HG02623 (cell line): ENCODE results near the gene TGFB1I1.
"Not testable (repeated sequence)": the region's sequence is repeated elsewhere in the genome, so short reads cannot be mapped to it uniquely, and the experiment has no call there.

Source experiments
- ATAC-seq: cut with Tn5 transposase; IDR thresholded peaks from one replicate; pipeline ENCODE4 v1.9.1; 2021; ENCODE audit warnings: moderate library complexity; ENCODE audit not compliant: unreplicated experiment

The TGFB1I1 gene

DNA sequence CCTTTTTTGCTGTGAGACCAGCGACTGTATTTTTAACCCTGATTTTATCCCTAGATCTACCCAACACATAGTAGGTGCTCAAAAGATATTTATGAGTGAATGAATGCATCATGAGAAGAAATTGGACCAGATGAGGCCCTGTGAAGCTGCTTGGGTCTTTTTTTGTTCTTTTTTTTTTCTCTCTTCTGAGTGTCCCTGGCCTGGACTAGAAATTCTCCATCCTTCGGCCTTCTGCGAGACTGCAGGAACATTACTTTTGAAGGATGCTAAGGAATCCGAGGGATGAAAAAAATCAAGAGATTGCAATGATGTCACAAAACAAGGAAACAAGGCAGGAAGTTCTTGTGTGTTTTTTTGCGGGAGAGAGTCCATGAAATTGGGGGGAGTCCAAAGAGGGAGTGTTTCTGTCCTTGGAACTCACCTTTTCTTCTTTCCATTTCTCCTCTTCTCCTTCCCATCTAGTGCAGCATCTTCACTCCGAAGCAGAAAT lies 36.8 kb downstream of the TGFB1I1 start:
- ATAC-seq: no peak

- no peak for ATAC-seq
Observed at GRCh38 chr16:31513126-31513525, 41.2 kb downstream of the TGFB1I1 start.

DNA sequence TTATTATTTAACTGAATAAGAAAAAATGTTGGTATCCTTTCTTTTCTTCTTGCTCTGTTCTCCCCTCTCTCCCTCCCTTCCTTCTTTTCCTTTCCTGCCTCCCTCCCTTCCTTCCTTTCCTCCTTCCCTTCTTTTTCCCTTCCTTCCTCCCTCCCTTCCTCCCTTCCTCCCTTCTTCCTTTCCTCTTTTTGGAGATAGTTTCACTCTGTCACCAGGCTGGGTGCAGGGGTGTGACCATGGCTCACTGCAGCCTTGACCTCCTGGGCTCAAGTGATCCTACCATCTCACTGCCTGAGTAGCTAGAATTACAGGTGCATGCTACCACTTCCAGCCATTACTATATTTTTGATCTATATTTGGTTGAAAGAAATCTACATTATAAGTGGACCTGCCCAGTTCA lies 41.9 kb downstream of the TGFB1I1 start:
- no peak for ATAC-seq

DNA sequence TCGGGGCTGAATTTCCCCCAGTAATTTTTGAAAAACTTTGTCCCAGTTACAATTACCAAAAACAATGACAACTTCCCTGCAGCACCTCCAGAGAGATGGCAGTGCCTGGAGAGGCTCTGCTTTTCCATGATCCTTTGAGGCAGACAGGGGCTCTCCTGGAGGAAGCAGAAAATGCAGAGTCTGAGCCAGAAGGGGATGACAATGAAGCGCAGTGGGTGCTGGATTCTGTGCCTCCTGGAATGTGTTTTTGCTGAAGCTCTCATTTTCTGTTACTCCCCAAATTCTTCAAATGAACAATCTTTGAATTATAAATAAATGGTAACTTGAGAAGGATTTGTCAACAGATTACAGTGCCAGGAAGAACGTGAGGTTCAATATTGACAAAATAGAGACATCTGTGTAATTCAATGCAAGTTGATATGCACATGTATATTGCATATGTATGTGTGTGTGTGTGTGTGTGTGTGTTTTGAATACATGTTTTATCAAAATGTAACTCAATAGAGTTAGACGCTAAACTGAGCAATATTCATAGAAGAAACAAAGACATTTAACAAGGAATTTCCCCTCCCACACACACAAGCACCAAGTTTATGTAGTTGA lies 45.9 kb downstream of the TGFB1I1 start:
- ATAC-seq: no peak

DNA sequence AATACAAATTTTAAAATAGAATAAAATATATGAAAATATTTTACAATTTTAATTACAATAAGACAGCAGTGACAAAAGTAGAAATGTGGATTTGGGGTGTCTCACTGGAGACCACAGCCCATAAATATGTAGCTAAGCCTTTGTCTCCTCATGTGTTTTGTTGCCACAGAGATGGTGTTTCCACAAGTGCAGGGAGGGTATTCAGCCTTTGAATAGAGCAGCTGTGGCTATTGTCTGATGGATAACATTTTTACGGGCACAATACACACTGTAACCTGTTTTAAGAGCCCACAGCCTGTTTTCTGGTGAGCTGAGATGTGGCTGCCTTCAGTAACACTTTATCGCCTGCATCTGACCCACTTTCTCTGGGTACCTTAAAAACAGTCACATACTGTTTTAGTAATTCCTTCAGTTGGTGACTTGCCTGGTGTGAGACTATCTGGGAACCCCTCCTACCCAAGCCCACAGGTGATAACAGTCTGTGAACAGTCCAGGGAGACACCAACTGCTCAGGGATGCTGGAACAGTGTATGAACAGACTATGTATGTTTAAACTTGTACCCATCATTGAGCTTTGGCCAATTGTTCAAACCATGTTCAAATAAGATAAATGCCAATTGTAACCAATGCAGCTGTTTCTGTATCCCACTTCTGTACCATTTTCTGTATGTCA lies 47.9 kb downstream of the TGFB1I1 start:
- no peak for ATAC-seq

GRCh38 chr16:31521368-31521767 lies 49.4 kb downstream of the TGFB1I1 start:
- ATAC-seq: no peak

DNA sequence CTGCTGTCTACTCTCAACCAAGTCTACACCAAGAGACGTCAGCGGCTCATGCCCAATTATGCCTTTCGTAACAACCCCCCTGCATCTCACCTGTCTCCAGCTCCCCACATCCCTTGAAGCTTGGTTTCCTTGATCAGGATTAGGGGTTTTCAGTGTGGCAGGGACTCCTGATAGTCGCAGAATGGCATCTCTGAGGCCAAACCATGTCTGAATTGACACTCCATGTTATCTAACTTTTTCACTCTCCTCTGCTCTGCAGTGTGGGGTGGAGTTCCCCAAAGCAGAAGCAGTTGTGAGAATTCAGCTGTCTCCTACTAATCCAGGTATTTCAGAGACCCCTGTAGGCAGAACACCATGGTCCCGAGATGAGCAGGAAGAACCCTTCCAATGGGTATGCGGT lies 50.1 kb downstream of the TGFB1I1 start:
- no peak for ATAC-seq

GRCh38 chr16:31523768-31524167 lies 51.8 kb downstream of the TGFB1I1 start:
- ATAC-seq: not testable (repeated sequence)

- no peak for ATAC-seq
Observed at GRCh38 chr16:31525113-31525512, 53.2 kb downstream of the TGFB1I1 start.
